H1 (cell line): ENCODE measurements around the gene RALGAPA1. TPM values are rescaled to one million over a fixed set of nuclear protein-coding genes. Genes with fewer than 3 reads are reported as not detected.

Experiments
- CTCF ChIA-PET: fragments of 300-600 bp; sonication (Branson Sonifier 250); formaldehyde crosslinking; loops from one replicate; lab custom pipeline; 2021; ENCODE audit not compliant: partially characterized antibody; lab: Charles Lee
- POLR2A ChIA-PET: fragments of 300-600 bp; sonication (Branson Sonifier 250); formaldehyde crosslinking; loops from one replicate; lab custom pipeline; 2021; ENCODE audit warnings: inconsistent platforms; ENCODE audit not compliant: partially characterized antibody; lab: Charles Lee
- DNase-seq, 2 experiments: peaks; one replicate each; pipeline versions ENCODE4 v3.0.0 to v3.0.0-alpha.2; 2010 to 2022; ENCODE audit warnings: low spot score in 2 of 2, low read depth in 1 of 2, mixed read lengths in 1 of 2
- FAIRE-seq: peaks from 2 replicates; lab custom pipeline; 2011; peaks lifted over from hg19 to GRCh38; lab: Jason Lieb, UNC
- H2AFZ ChIP-seq: 2 replicates; pipeline ENCODE4 v1.8.1; 2012; ENCODE audit warnings: low read length, inconsistent platforms
- H2AK5ac ChIP-seq: 2 replicates; pipeline ENCODE4 v1.6.1; 2013; ENCODE audit warnings: low read depth, low read length
- H2BK120ac ChIP-seq: replicated peaks from 2 replicates; pipeline ENCODE3; 2013; ENCODE audit warnings: low read depth, low read length, inconsistent platforms
- H2BK12ac ChIP-seq: 2 replicates; pipeline ENCODE4 v1.6.1; 2013; ENCODE audit warnings: low read depth, low read length
- H2BK15ac ChIP-seq: 2 replicates; pipeline ENCODE4 v1.6.1; 2013; ENCODE audit warnings: low read length
- H2BK20ac ChIP-seq: 2 replicates; pipeline ENCODE4 v1.6.1; 2013; ENCODE audit warnings: low read length
- H2BK5ac ChIP-seq: 2 replicates; pipeline ENCODE4 v1.6.1; 2013; ENCODE audit warnings: low read depth, low read length
- H3K14ac ChIP-seq: 2 replicates; pipeline ENCODE4 v1.6.1; 2013; ENCODE audit warnings: inconsistent platforms; ENCODE audit not compliant: insufficient read length
- H3K18ac ChIP-seq: 2 replicates; pipeline ENCODE4 v1.6.1; 2013; ENCODE audit warnings: low read length; ENCODE audit errors: extremely low read depth
- H3K23ac ChIP-seq: 2 replicates; pipeline ENCODE4 v1.6.1; 2013; ENCODE audit warnings: inconsistent platforms; ENCODE audit not compliant: insufficient read length
- H3K23me2 ChIP-seq: 2 replicates; pipeline ENCODE4 v1.6.1; 2013; ENCODE audit warnings: low read depth, low read length
- H3K27ac ChIP-seq: 2 replicates; pipeline ENCODE4 v1.6.1; 2011; ENCODE audit warnings: low read depth, low read length, inconsistent platforms
- H3K27me3 ChIP-seq, 4 experiments: replicated peaks in 1 of 4; 1 replicate in 1 of 4; 2 replicates in 3 of 4; pipeline versions ENCODE4 v1.6.1 to v1.8.1; 2011 to 2013; ENCODE audit warnings: low read length in 3 of 4, mild to moderate bottlenecking in 3 of 4, inconsistent platforms in 2 of 4, mixed read lengths in 2 of 4, moderate library complexity in 1 of 4; ENCODE audit not compliant: control insufficient read depth in 3 of 4, insufficient read depth in 3 of 4; ENCODE audit errors: extremely low read depth in 1 of 4
- H3K36me3 ChIP-seq, 4 experiments: 2 replicates each; pipeline versions ENCODE4 v1.6.1 to v1.8.1; 2011 to 2013; ENCODE audit warnings: mild to moderate bottlenecking in 4 of 4, low read length in 3 of 4, moderate library complexity in 2 of 4, control low read depth in 1 of 4, inconsistent platforms in 1 of 4; ENCODE audit not compliant: insufficient read depth in 4 of 4, control insufficient read depth in 2 of 4
- H3K4ac ChIP-seq: replicated peaks from 2 replicates; pipeline ENCODE3; 2013; ENCODE audit warnings: low read length, low read depth, mixed read lengths, inconsistent platforms; ENCODE audit not compliant: insufficient read length
- H3K4me1 ChIP-seq, 4 experiments: replicated peaks in 1 of 4; 1 replicate in 1 of 4; 2 replicates in 3 of 4; pipeline versions ENCODE4 v1.6.1 to v1.8.1; 2011 to 2013; ENCODE audit warnings: low read length in 3 of 4, inconsistent platforms in 2 of 4, mixed read lengths in 1 of 4; ENCODE audit not compliant: insufficient read depth in 4 of 4, control insufficient read depth in 3 of 4
- H3K4me2 ChIP-seq, 2 experiments: 2 replicates each; pipeline versions ENCODE4 v1.6.1 to v1.8.1; 2011 to 2013; ENCODE audit warnings: low read depth in 2 of 2, low read length in 2 of 2, control low read depth in 1 of 2, inconsistent platforms in 1 of 2, mild to moderate bottlenecking in 1 of 2; ENCODE audit not compliant: insufficient read depth in 1 of 2
- H3K4me3 ChIP-seq, 4 experiments: fragments of 200-600, 300-600 bp in 1 of 4; sonication (generic), shearing (Covaris generic), sonication (Bioruptor Twin) in 1 of 4; 2 replicates each; pipeline versions ENCODE4 v1.5.1 to v1.8.1; 2011 to 2016; ENCODE audit warnings: low read length in 4 of 4, low read depth in 3 of 4, control low read depth in 2 of 4, inconsistent platforms in 2 of 4, mild to moderate bottlenecking in 2 of 4, mixed read lengths in 1 of 4, moderate library complexity in 1 of 4; ENCODE audit not compliant: insufficient read depth in 2 of 4; ENCODE audit errors: extremely low read depth in 1 of 4
- H3K56ac ChIP-seq: replicated peaks from 2 replicates; pipeline ENCODE3; 2013; ENCODE audit warnings: low read depth, mild to moderate bottlenecking, mixed read lengths, low read length, inconsistent platforms; ENCODE audit not compliant: insufficient read length
- H3K79me1 ChIP-seq: 2 replicates; pipeline ENCODE4 v1.6.1; 2013; ENCODE audit warnings: low read depth, low read length, control low read depth
- H3K79me2 ChIP-seq, 2 experiments: 2 replicates each; pipeline versions ENCODE4 v1.6.1 to v1.8.1; 2012 to 2013; ENCODE audit warnings: low read length in 2 of 2, mild to moderate bottlenecking in 2 of 2, inconsistent platforms in 1 of 2; ENCODE audit not compliant: insufficient read depth in 2 of 2, control insufficient read depth in 1 of 2
- H3K9ac ChIP-seq, 4 experiments: replicated peaks in 1 of 4; 1 replicate in 1 of 4; 2 replicates in 3 of 4; pipeline versions ENCODE4 v1.6.1 to v1.8.1; 2011 to 2013; ENCODE audit warnings: low read depth in 3 of 4, low read length in 3 of 4, control low read depth in 2 of 4, mild to moderate bottlenecking in 2 of 4, moderate library complexity in 2 of 4, inconsistent platforms in 1 of 4; ENCODE audit errors: extremely low read depth in 1 of 4
- H3K9me3 ChIP-seq, 2 experiments: 2 replicates each; pipeline versions ENCODE4 v1.6.1 to v1.8.1; 2012 to 2013; ENCODE audit warnings: mild to moderate bottlenecking in 2 of 2, moderate library complexity in 2 of 2, control low read depth in 1 of 2, inconsistent platforms in 1 of 2, low read depth in 1 of 2, low read length in 1 of 2, mixed read lengths in 1 of 2; ENCODE audit not compliant: insufficient read depth in 2 of 2
- H4K20me1 ChIP-seq, 2 experiments: replicated peaks in 1 of 2; 2 replicates each; pipeline versions ENCODE3 to v1.8.1; 2011 to 2013; ENCODE audit warnings: inconsistent platforms in 2 of 2, low read length in 2 of 2, mild to moderate bottlenecking in 1 of 2; ENCODE audit not compliant: insufficient read depth in 2 of 2, control insufficient read depth in 1 of 2
- H4K5ac ChIP-seq: 2 replicates; pipeline ENCODE4 v1.6.1; 2013; ENCODE audit warnings: low read length, low read depth, mixed read lengths, inconsistent platforms; ENCODE audit not compliant: insufficient read length
- H4K8ac ChIP-seq: 2 replicates; pipeline ENCODE4 v1.8.0; 2013; ENCODE audit warnings: mild to moderate bottlenecking, moderate library complexity, low read length, inconsistent platforms; ENCODE audit not compliant: insufficient read depth; ENCODE audit errors: extremely low read depth
- H4K91ac ChIP-seq: replicated peaks from 2 replicates; pipeline ENCODE3; 2013; ENCODE audit warnings: low read length, mixed read lengths, inconsistent platforms; ENCODE audit not compliant: insufficient read length
- CEBPB ChIP-seq: IDR thresholded peaks from 2 replicates; pipeline ENCODE4 v1.6.1; 2012; ENCODE audit warnings: low read depth, low read length
- CHD1 ChIP-seq: IDR thresholded peaks from 2 replicates; pipeline ENCODE4 v1.6.1; 2012; ENCODE audit warnings: low read depth, low read length, improper control_type of control experiment
- CHD2 ChIP-seq: IDR thresholded peaks from 2 replicates; pipeline ENCODE4 v1.6.1; 2012; ENCODE audit warnings: low read length, improper control_type of control experiment
- EP300 ChIP-seq, 2 experiments: IDR thresholded peaks; 1 replicate in 1 of 2; 2 replicates in 1 of 2; pipeline ENCODE4 v1.6.1; 2011 to 2012; ENCODE audit warnings: low read depth in 2 of 2, low read length in 2 of 2, mild to moderate bottlenecking in 2 of 2, borderline replicate concordance in 1 of 2, inconsistent platforms in 1 of 2, moderate library complexity in 1 of 2
- GABPA ChIP-seq: IDR thresholded peaks from 2 replicates; pipeline ENCODE4 v1.6.1; 2011; ENCODE audit warnings: mild to moderate bottlenecking, low read length, moderate library complexity, borderline replicate concordance; ENCODE audit not compliant: insufficient read depth
- JUND ChIP-seq: IDR thresholded peaks from 2 replicates; pipeline ENCODE4 v1.6.1; 2011; ENCODE audit warnings: mild to moderate bottlenecking, improper control_type of control experiment, low read length
- KDM5A ChIP-seq: fragments of 200-600 bp; IDR thresholded peaks from 2 replicates; pipeline ENCODE4 v1.7.1; 2012; ENCODE audit warnings: mild to moderate bottlenecking, low read length, inconsistent platforms, mixed read lengths
- SAP30 ChIP-seq: fragments of 300-600 bp; sonication (generic); IDR thresholded peaks from 2 replicates; pipeline ENCODE4 v1.7.1; 2012; ENCODE audit warnings: low read length, moderate library complexity, mild to moderate bottlenecking, inconsistent platforms; ENCODE audit not compliant: insufficient read depth, insufficient replicate concordance
- SIRT6 ChIP-seq: IDR thresholded peaks from one replicate; pipeline ENCODE4 v1.7.1; 2012; ENCODE audit warnings: low read length, inconsistent platforms
- TAF1 ChIP-seq: IDR thresholded peaks from 2 replicates; pipeline ENCODE4 v1.6.1; 2011; ENCODE audit warnings: mild to moderate bottlenecking, low read depth, low read length
- TCF12 ChIP-seq: IDR thresholded peaks from 2 replicates; pipeline ENCODE4 v1.6.1; 2011; ENCODE audit warnings: low read depth, mild to moderate bottlenecking, low read length
- WGBS, 2 experiments: shearing (Covaris generic) in 1 of 2; methylation state at CpG; one replicate each; pipeline versions ENCODE4 v1.1.6 to v1.1.7; 2013 to 2015; ENCODE audit warnings: low lambda C conversion rate in 2 of 2, mixed read lengths in 2 of 2, inconsistent platforms in 1 of 2, low coverage in 1 of 2, missing lambda C conversion rate in 1 of 2; ENCODE audit not compliant: insufficient replicate concordance in 2 of 2, insufficient coverage in 1 of 2, insufficient read length in 1 of 2; ENCODE audit errors: extremely low coverage in 1 of 2, missing lambda C conversion rate in 1 of 2; 5-methylcytosine and 5-hydroxymethylcytosine counted together
- polyA plus RNA-seq, 7 experiments: library from polyadenylated mRNA; depleted of rRNA in 3 of 7; stranded (reverse) in 5 of 7; unstranded in 2 of 7; fragments of >200 nt in 5 of 7; fragments of 200-250 nt in 2 of 7; gene quantifications; 1 replicate in 5 of 7; 2 replicates in 1 of 7; 4 replicates in 1 of 7; pipeline versions ENCODE4 v1.2.1 to v1.2.3, GENCODE V29; 2011 to 2013; ENCODE audit warnings: missing spikeins in 2 of 7, mixed read lengths in 2 of 7
- total RNA-seq: library from RNA; stranded (reverse); fragmentation: NEBNext Ultra II Directional; extraction: Animal tissue kit (Norgen Biotek cat#: 25700); gene quantifications from 2 replicates; pipeline ENCODE4 v1.2.1, GENCODE V29; 2021
- TF ChIP-seq, protein P1 (sequence below): IDR thresholded peaks from 2 replicates; pipeline ENCODE4 v1.6.1; 2012; ENCODE audit warnings: inconsistent platforms

RALGAPA1 gene
- total and polyA plus RNA-seq, 2 of the 8 experiments (the other 6 are each of a cell fraction or from before 2014, with no cell fraction given) = 4.2 to 26.7 TPM

DNA sequence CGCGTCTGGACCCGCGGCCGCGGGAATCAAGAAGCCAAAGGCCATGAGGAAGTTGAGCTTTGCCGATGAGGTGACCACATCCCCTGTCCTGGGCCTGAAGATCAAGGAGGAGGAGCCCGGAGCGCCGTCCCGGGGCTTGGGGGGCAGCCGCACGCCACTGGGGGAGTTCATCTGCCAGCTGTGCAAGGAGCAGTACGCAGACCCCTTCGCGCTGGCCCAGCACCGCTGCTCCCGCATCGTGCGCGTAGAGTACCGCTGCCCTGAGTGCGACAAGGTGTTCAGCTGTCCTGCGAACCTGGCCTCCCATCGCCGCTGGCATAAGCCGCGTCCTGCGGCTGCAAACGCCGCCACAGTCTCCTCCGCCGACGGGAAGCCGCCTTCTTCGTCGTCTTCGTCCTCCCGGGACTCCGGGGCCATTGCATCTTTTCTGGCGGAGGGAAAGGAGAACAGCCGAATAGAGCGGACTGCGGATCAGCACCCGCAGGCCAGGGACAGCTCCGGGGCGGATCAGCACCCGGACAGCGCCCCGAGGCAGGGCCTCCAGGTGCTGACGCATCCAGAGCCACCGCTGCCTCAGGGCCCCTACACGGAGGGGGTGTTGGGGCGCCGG lies 274.1 kb downstream of the RALGAPA1 start:
- ChIA-PET POLR2A (interaction anchor here (0.6 kb wide), 1 partner anchor 17 kb away, joined by 4 read pairs; no protein-coding TSS in a partner anchor), CTCF (interaction anchor here (1.5 to 2.8 kb wide), 4 partner anchors 8 to 154 kb away, joined by 3 to 11 read pairs (median 7); no protein-coding TSS in a partner anchor)
- Histone ChIP-seq H2AK5ac (no peak overlapping the region), H3K27me3 (peaks cover 19 to 57% (median 39%) of the 10 kb centered on the region in 4 experiments), H3K9me3 (no peaks in the 10 kb centered on the region), H3K14ac (no peak overlapping the region), H2BK15ac (no peak overlapping the region), H4K5ac (no peak overlapping the region), H4K8ac (no peak overlapping the region), H4K20me1 (peaks cover 6 to 9% of the 10 kb centered on the region in 2 experiments), H3K27ac (no peak overlapping the region), H3K9ac (no peak overlapping the region), H3K23me2 (peaks cover 18% of the 10 kb centered on the region), H2BK12ac (no peak overlapping the region), H3K36me3 (no peaks in the 10 kb centered on the region), H2AFZ (no peak overlapping the region), H3K4me1 (peaks cover 0 to 9% (median 3%) of the 10 kb centered on the region in 4 experiments; a peak in 5 of 7 replicates), H2BK120ac (no peak overlapping the region), H3K4ac (no peak overlapping the region), H4K91ac (no peak overlapping the region), H3K56ac (no peak overlapping the region), H2BK20ac (no peak overlapping the region), H3K4me3 (peak overlapping the region; percentile 21 to 78 (median 65); a peak in 7 of 8 replicates), H3K4me2 (peak overlapping the region; percentile 75 to 95), H3K18ac (no peak overlapping the region), H3K79me2 (no peaks in the 10 kb centered on the region), H3K79me1 (no peaks in the 10 kb centered on the region), H2BK5ac (no peak overlapping the region), H3K23ac (no peak overlapping the region)
- FAIRE-seq (no peak), DNase-seq (peak in 1 of 2 experiments; percentile 93)
- WGBS, 2 experiments = 7% methylated on average over 49 of the region's 55 CpGs; no CpG with 5 or more reads in 1 of the 2 experiments
- TF ChIP-seq CHD2 (no peak), JUND (peak; percentile 41; the same call in 1 of the 2 replicates), CEBPB (no peak), EP300 (IDR thresholded peaks at IDR 0.05; ENCODE audit: borderline replicate concordance in 1 of 2, low read depth in 2 of 2, low read length in 2 of 2) (no peak), TCF12 (peak; percentile 46; the same call in 1 of the 2 replicates), SAP30 (peak; percentile 99), CHD1 (no peak), KDM5A (no peak), TAF1 (no peak), SIRT6 (no peak), GABPA (0 out of 2 replicates have a peak, but pooled peaks have one; percentile 61)
- TF ChIP-seq, protein P1, sequence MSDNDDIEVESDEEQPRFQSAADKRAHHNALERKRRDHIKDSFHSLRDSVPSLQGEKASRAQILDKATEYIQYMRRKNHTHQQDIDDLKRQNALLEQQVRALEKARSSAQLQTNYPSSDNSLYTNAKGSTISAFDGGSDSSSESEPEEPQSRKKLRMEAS = peak; percentile 86
